OCI-LY1 (cell line): ENCODE results near the gene PRLHR.
A peak's percentile ranks its signal among the peaks of the same experiment; 100 is the strongest.

ENCODE experiments used
- H2AFZ ChIP-seq: fragments of 200-600 bp; sonication (generic), shearing (Covaris generic); 2 replicates; pipeline ENCODE4 v1.6.0; 2014; ENCODE audit warnings: antibody characterized with exemption, mild to moderate bottlenecking, low read length
- H3F3A ChIP-seq: fragments of 200-600 bp; sonication (generic), shearing (Covaris generic); 2 replicates; pipeline ENCODE4 v1.6.0; 2014; ENCODE audit warnings: mild to moderate bottlenecking, antibody characterized with exemption, low read length, moderate library complexity; ENCODE audit not compliant: insufficient read depth
- H3K27ac ChIP-seq: fragments of 200-600 bp; sonication (generic); 2 replicates; pipeline ENCODE4 v1.5.1; 2014; ENCODE audit warnings: low read length, mixed run types, mild to moderate bottlenecking, low read depth; ENCODE audit not compliant: poor library complexity, severe bottlenecking
- H3K27me3 ChIP-seq: fragments of 200-600 bp; sonication (generic); 2 replicates; pipeline ENCODE4 v1.6.0; 2014; ENCODE audit warnings: antibody characterized with exemption, mild to moderate bottlenecking, low read length, moderate library complexity; ENCODE audit not compliant: insufficient read depth
- H3K36me3 ChIP-seq: fragments of 200-600 bp; sonication (generic); 2 replicates; pipeline ENCODE4 v1.6.1; 2014; ENCODE audit warnings: mild to moderate bottlenecking, antibody characterized with exemption, low read length, moderate library complexity, mixed read lengths; ENCODE audit not compliant: insufficient read depth
- H3K4me1 ChIP-seq: fragments of 200-600 bp; sonication (generic); 2 replicates; pipeline ENCODE4 v1.5.1; 2014; ENCODE audit warnings: mild to moderate bottlenecking, low read length, moderate library complexity; ENCODE audit not compliant: insufficient read depth, severe bottlenecking
- H3K4me2 ChIP-seq: fragments of 200-600 bp; sonication (generic), shearing (Covaris generic); 2 replicates; pipeline ENCODE4 v1.6.1; 2014; ENCODE audit warnings: low read length
- H3K4me3 ChIP-seq: fragments of 200-600 bp; sonication (generic); 2 replicates; pipeline ENCODE4 v1.5.1; 2014; ENCODE audit warnings: low read length, low read depth, mild to moderate bottlenecking, mixed read lengths; ENCODE audit not compliant: poor library complexity, severe bottlenecking
- H3K79me2 ChIP-seq: fragments of 200-600 bp; shearing (Covaris generic); 2 replicates; pipeline ENCODE4 v1.6.1; 2016; ENCODE audit warnings: mixed run types, low read length, mixed read lengths; ENCODE audit not compliant: insufficient read depth
- H3K9ac ChIP-seq: fragments of 200-600 bp; sonication (generic), shearing (Covaris generic); 2 replicates; pipeline ENCODE4 v1.6.1; 2014; ENCODE audit warnings: mild to moderate bottlenecking, low read length, mixed read lengths
- H3K9me2 ChIP-seq: fragments of 200-600 bp; sonication (generic), shearing (Covaris generic); 2 replicates; pipeline ENCODE4 v1.6.1; 2014; ENCODE audit warnings: low read depth, mild to moderate bottlenecking, low read length, mixed read lengths
- H3K9me3 ChIP-seq: fragments of 200-600 bp; shearing (Covaris generic); 2 replicates; pipeline ENCODE4 v1.6.1; 2014; ENCODE audit warnings: low read length, mixed read lengths
- H4K20me1 ChIP-seq: fragments of 200-600 bp; sonication (generic), shearing (Covaris generic); 2 replicates; pipeline ENCODE4 v1.6.0; 2016; ENCODE audit warnings: mild to moderate bottlenecking, low read length; ENCODE audit not compliant: insufficient read depth
- CTCF ChIP-seq: fragments of 200-600 bp; sonication (generic), shearing (Covaris generic); IDR thresholded peaks from 2 replicates; pipeline ENCODE4 v1.5.1; 2017; ENCODE audit warnings: mild to moderate bottlenecking, antibody characterized with exemption, low read length, moderate library complexity, mixed read lengths
- EZH2 ChIP-seq: fragments of 200-600 bp; sonication (generic), shearing (Covaris generic); IDR thresholded peaks from 2 replicates; pipeline ENCODE4 v1.8.0; 2017; ENCODE audit warnings: borderline replicate concordance, mixed run types, mild to moderate bottlenecking, antibody characterized with exemption, low read length, moderate library complexity, mixed read lengths

PRLHR gene

GRCh38 chr10:118569241-118569881 lies 26.1 kb downstream of the PRLHR start:
- Histone ChIP-seq H4K20me1 (no peaks in the 10 kb centered on the region), H3K36me3 (no peaks in the 10 kb centered on the region), H3K27ac (no peak overlapping the region), H3K9me3 (no peaks in the 10 kb centered on the region), H3K79me2 (no peaks in the 10 kb centered on the region), H3K9me2 (no peaks in the 10 kb centered on the region), H3K4me2 (no peak overlapping the region), H3K9ac (no peak overlapping the region), H3K4me1 (no peaks in the 10 kb centered on the region), H3K4me3 (no peak overlapping the region), H3F3A (no peaks in the 10 kb centered on the region), H2AFZ (no peak overlapping the region), H3K27me3 (no peaks in the 10 kb centered on the region)
- TF ChIP-seq CTCF = no peak
- TF ChIP-seq EZH2 = no peak

- Histone ChIP-seq H3K9ac (no peak overlapping the region), H3K9me3 (no peaks in the 10 kb centered on the region), H3K4me3 (no peak overlapping the region), H3F3A (no peaks in the 10 kb centered on the region), H3K4me1 (no peaks in the 10 kb centered on the region), H3K79me2 (no peaks in the 10 kb centered on the region), H3K27me3 (no peaks in the 10 kb centered on the region), H4K20me1 (no peaks in the 10 kb centered on the region), H3K36me3 (no peaks in the 10 kb centered on the region), H3K27ac (no peak overlapping the region), H3K9me2 (no peaks in the 10 kb centered on the region), H2AFZ (no peak overlapping the region), H3K4me2 (no peak overlapping the region)
- TF ChIP-seq CTCF (peak; percentile 48; the same call in 1 of the 2 replicates), EZH2 (no peak)
Measured at GRCh38 chr10:118568327-118568848, 27.1 kb downstream of the PRLHR start.

GRCh38 chr10:118567701-118568248 lies 27.7 kb downstream of the PRLHR start:
- H3K27ac ChIP-seq = no peak overlapping the region
- no peaks in the 10 kb centered on the region for H3K79me2 ChIP-seq
- H3K4me3 ChIP-seq = no peak overlapping the region
- H3K36me3 ChIP-seq = no peaks in the 10 kb centered on the region
- no peaks in the 10 kb centered on the region for H4K20me1 ChIP-seq
- H3K27me3 ChIP-seq = no peaks in the 10 kb centered on the region
- H3K4me1 ChIP-seq = no peaks in the 10 kb centered on the region
- H3F3A ChIP-seq = no peaks in the 10 kb centered on the region
- no peak overlapping the region for H3K4me2 ChIP-seq
- H3K9ac ChIP-seq = no peak overlapping the region
- TF ChIP-seq CTCF (no peak), EZH2 (no peak)
- no peak overlapping the region for H2AFZ ChIP-seq
- H3K9me2 ChIP-seq = no peaks in the 10 kb centered on the region
- no peaks in the 10 kb centered on the region for H3K9me3 ChIP-seq
